A549 (cell line): ENCODE data around the gene ANKRD23. TPM values are rescaled to one million over a fixed set of nuclear protein-coding genes. Genes with fewer than 3 reads are reported as not detected.

ENCODE experiments used
- ATAC-seq, 2 experiments: fragments of 200-7000 bp in 1 of 2; fragments of >200 bp in 1 of 2; cut with Nextera tagmentation in 1 of 2; cut with Tn5 transposase in 1 of 2; 3 replicates each; pipeline versions ENCODE4 v1.8.0 to v1.9.1; 2018 to 2020; ENCODE audit warnings: mild to moderate bottlenecking in 1 of 2, moderate library complexity in 1 of 2
- CTCF ChIA-PET: fragments of 300-600 bp; sonication (Branson Sonifier 250); formaldehyde crosslinking; extraction: SDS; loops from one replicate; lab custom pipeline; 2021; ENCODE audit warnings: antibody characterized with exemption, inconsistent platforms; lab: Yijun Ruan, JAX
- POLR2A ChIA-PET: fragments of 350-600 bp; formaldehyde crosslinking; extraction: SDS; loops from one replicate; lab custom pipeline; 2021; ENCODE audit warnings: antibody characterized with exemption, inconsistent platforms; lab: Yijun Ruan, JAX
- DNase-seq, 2 experiments: peaks; one replicate each; pipeline versions ENCODE4 v3.0.0 to v3.0.0-alpha.2; 2011 to 2016; ENCODE audit warnings: low read depth in 1 of 2, low spot score in 1 of 2
- FAIRE-seq: peaks from 2 replicates; lab custom pipeline; 2011; peaks lifted over from hg19 to GRCh38; lab: Jason Lieb, UNC
- H3K27ac ChIP-seq, 2 experiments: fragments of >200 bp; sonication (Bioruptor Twin); formaldehyde crosslinking; 3 replicates each; pipeline ENCODE4 v1.5.1; 2016 to 2017
- H3K4me1 ChIP-seq: fragments of >200 bp; sonication (Bioruptor Twin); formaldehyde crosslinking; 3 replicates; pipeline ENCODE4 v1.6.1; 2016
- H3K4me2 ChIP-seq: fragments of >200 bp; sonication (Bioruptor Twin); formaldehyde crosslinking; 3 replicates; pipeline ENCODE4 v1.6.1; 2016
- H3K4me3 ChIP-seq: fragments of >200 bp; sonication (Bioruptor Twin); formaldehyde crosslinking; 3 replicates; pipeline ENCODE4 v1.5.1; 2016
- H3K9me3 ChIP-seq: fragments of >200 bp; sonication (Bioruptor Twin); formaldehyde crosslinking; 3 replicates; pipeline ENCODE4 v1.6.1; 2016
- BCL3 ChIP-seq: fragments of >200 bp; sonication (Bioruptor Twin); formaldehyde crosslinking; IDR thresholded peaks from 3 replicates; pipeline ENCODE4 v1.6.1; 2016
- CEBPB ChIP-seq, 2 experiments: fragments of >200 bp in 1 of 2; sonication (Bioruptor Twin) in 1 of 2; formaldehyde crosslinking in 1 of 2; IDR thresholded peaks; 2 replicates each; pipeline ENCODE4 v1.6.1; 2012 to 2016
- CHD4 ChIP-seq: fragments of 200-600 bp; sonication (generic); IDR thresholded peaks from 2 replicates; pipeline ENCODE4 v1.6.1; 2016; ENCODE audit warnings: antibody characterized with exemption, mild to moderate bottlenecking, borderline replicate concordance
- CTCF ChIP-seq: fragments of >200 bp; sonication (Bioruptor Twin); formaldehyde crosslinking; IDR thresholded peaks from 3 replicates; pipeline ENCODE4 v1.5.1; 2016
- E2F6 ChIP-seq: IDR thresholded peaks from 2 replicates; pipeline ENCODE4 v1.6.1; 2012; ENCODE audit warnings: low read depth, borderline replicate concordance
- FOSB ChIP-seq: fragments of 250-450 bp; sonication (Bioruptor Pico); IDR thresholded peaks from 2 replicates; pipeline ENCODE4 v1.5.0; 2020; ENCODE audit warnings: mild to moderate bottlenecking, moderate library complexity
- HMGXB4 ChIP-seq: fragments of 250-450 bp; sonication (Bioruptor Pico); IDR thresholded peaks from 2 replicates; pipeline ENCODE4 v1.5.0; 2021; ENCODE audit warnings: mild to moderate bottlenecking, moderate library complexity, borderline replicate concordance
- JUN ChIP-seq, 2 experiments: fragments of >200 bp; sonication (Bioruptor Twin); formaldehyde crosslinking; IDR thresholded peaks; 2 replicates in 1 of 2; 3 replicates in 1 of 2; pipeline ENCODE4 v1.6.1; 2016 to 2017
- KDM5A ChIP-seq: fragments of 200-600 bp; sonication (generic); IDR thresholded peaks from 2 replicates; pipeline ENCODE4 v1.6.1; 2016; ENCODE audit warnings: antibody characterized with exemption, mild to moderate bottlenecking
- MAX ChIP-seq: IDR thresholded peaks from 2 replicates; pipeline ENCODE4 v1.6.1; 2012
- NFE2L2 ChIP-seq: fragments of 150-350 bp; conservative IDR thresholded peaks from 2 replicates; pipeline ENCODE4 v1.6.1; 2014; ENCODE audit warnings: low read length
- POLR2A ChIP-seq: IDR thresholded peaks from 2 replicates; pipeline ENCODE4 v1.6.1; 2012; ENCODE audit warnings: mild to moderate bottlenecking, low read length
- RAD21 ChIP-seq, 2 experiments: fragments of >200 bp in 1 of 2; sonication (Bioruptor Twin) in 1 of 2; formaldehyde crosslinking in 1 of 2; IDR thresholded peaks in 1 of 2; conservative IDR thresholded peaks in 1 of 2; 2 replicates in 1 of 2; 3 replicates in 1 of 2; pipeline ENCODE4 v1.6.1; 2012 to 2018; ENCODE audit warnings: inconsistent platforms in 1 of 2
- RARB ChIP-seq: fragments of 250-450 bp; sonication (Bioruptor Pico); IDR thresholded peaks from 2 replicates; pipeline ENCODE4 v1.8.0; 2021; ENCODE audit warnings: mild to moderate bottlenecking, moderate library complexity
- SMC3 ChIP-seq: fragments of >200 bp; sonication (Bioruptor Twin); formaldehyde crosslinking; IDR thresholded peaks from 3 replicates; pipeline ENCODE4 v1.6.1; 2018; ENCODE audit warnings: inconsistent platforms
- WGBS: methylation state at CpG from one replicate; pipeline ENCODE4 v1.1.6; 2017; ENCODE audit errors: missing lambda C conversion rate; 5-methylcytosine and 5-hydroxymethylcytosine counted together
- polyA plus RNA-seq, 4 experiments: library from polyadenylated mRNA; depleted of rRNA in 3 of 4; stranded (reverse); fragments of >200 nt; fragmentation: RNase III in 1 of 4; extraction: RNeasy Plus Mini Kit Qiagen cat#74134 plus additional on column Dnase treatment in 1 of 4; gene quantifications; 2 replicates in 3 of 4; 3 replicates in 1 of 4; pipeline ENCODE4 v1.2.3, GENCODE V29; 2011 to 2017

Gene ANKRD23
- polyA plus RNA-seq, 2 of the 4 experiments (the other 2 are of a cell fraction) = 1.9 to 2.4 TPM

GRCh38 chr2:96868555-96869280 is 24.9 kb upstream of the ANKRD23 start:
- no peaks in the 10 kb centered on the region for H3K9me3 ChIP-seq
- peak; percentile 81 to 90 for ATAC-seq
- POLR2A ChIA-PET = interaction anchor here (0.7 to 1.5 kb wide), 5 partner anchors 11 to 230 kb away, joined by 3 to 30 read pairs (median 4); partner anchors contain the start of genes ANKRD39, CNNM3 and KANSL3
- DNase-seq = peak; percentile 87 to 89
- WGBS = 0% methylated on average over 1 of the region's 76 CpGs
- peak in 1 of 2 experiments; percentile 80; a peak in 3 of 4 replicates for TF ChIP-seq CEBPB (IDR thresholded peaks at IDR 0.05)
- TF ChIP-seq JUN (IDR thresholded peaks at IDR 0.05) = peak; percentile 54 to 65; a peak in 4 of 5 replicates
- TF ChIP-seq MAX = peak; percentile 65; the same call in 1 of the 2 replicates
- TF ChIP-seq HMGXB4 = peak; percentile 87; the same call in 1 of the 2 replicates
- TF ChIP-seq NFE2L2 = no peak
- no peak for TF ChIP-seq FOSB (CRISPR knock-in tag)
- peak; percentile 37; the same call in 1 of the 3 replicates for TF ChIP-seq SMC3
- TF ChIP-seq CHD4 = no peak
- TF ChIP-seq CTCF = peak; percentile 77
- TF ChIP-seq KDM5A = 0 out of 2 replicates have a peak, but pooled peaks have one; percentile 19
- peak; percentile 26; the same call in 1 of the 3 replicates for TF ChIP-seq BCL3
- peak; percentile 77 for TF ChIP-seq POLR2A
- TF ChIP-seq RAD21 (conservative IDR thresholded peaks at IDR 0.05 in 1 of 2, IDR thresholded peaks at IDR 0.05 in 1 of 2) = peak in 1 of 2 experiments; percentile 51; a peak in 4 of 5 replicates
- H3K27ac ChIP-seq = peak overlapping the region; percentile 99 to 100
- CTCF ChIA-PET = interaction anchor here (0.6 to 4.2 kb wide), 25 partner anchors 10 to 319 kb away, joined by 3 to 54 read pairs (median 6); partner anchors contain the start of genes ANKRD36 and ANKRD39
- H3K4me2 ChIP-seq = peak overlapping the region; percentile 90
- H3K4me1 ChIP-seq = peaks cover 13% of the 10 kb centered on the region
- peak overlapping the region; percentile 100 for H3K4me3 ChIP-seq
- no peak for FAIRE-seq

GRCh38 chr2:96867756-96868554 is 24.1 kb upstream of the ANKRD23 start:
- ATAC-seq = peak; percentile 1 to 2; a peak in 2 of 6 replicates
- ChIA-PET POLR2A (interaction anchor here (0.7 to 1.5 kb wide), 5 partner anchors 10 to 230 kb away, joined by 3 to 30 read pairs (median 4); partner anchors contain the start of genes ANKRD39, CNNM3 and KANSL3), CTCF (interaction anchor here (0.7 to 4.2 kb wide), 21 partner anchors 10 to 318 kb away, joined by 3 to 54 read pairs (median 6); partner anchors contain the start of genes ANKRD36 and ANKRD39)
- H3K9me3 ChIP-seq = no peaks in the 10 kb centered on the region
- TF ChIP-seq RAD21 (conservative IDR thresholded peaks at IDR 0.05 in 1 of 2, IDR thresholded peaks at IDR 0.05 in 1 of 2) (no peak), E2F6 (0 out of 2 replicates have a peak, but pooled peaks have one; percentile 39), RARB (CRISPR knock-in tag) (no peak)
- H3K27ac ChIP-seq = peak overlapping the region; percentile 99 to 100
- FAIRE-seq = no peak
- DNase-seq = no peak
- 40% methylated on average over 16 of the region's 27 CpGs for WGBS
- H3K4me2 ChIP-seq = peak overlapping the region; percentile 90
- peaks cover 13% of the 10 kb centered on the region for H3K4me1 ChIP-seq
- peak overlapping the region; percentile 100 for H3K4me3 ChIP-seq
